Choroid plexus epithelial cell (primary cell): Measurements from ENCODE around the gene HSPA1B.
"Not testable (repeated sequence)": the region's sequence is repeated elsewhere in the genome, so short reads cannot be mapped to it uniquely, and the experiment has no call there.

ENCODE experiments used
- DNase-seq: peaks from one replicate; pipeline ENCODE4 v3.0.0-alpha.2; 2010; ENCODE audit warnings: low read depth
- H3K4me3 ChIP-seq: 2 replicates; pipeline ENCODE4 v1.5.1; 2011; ENCODE audit warnings: low read depth, mild to moderate bottlenecking, control low read depth, low read length, moderate library complexity
- CTCF ChIP-seq: conservative IDR thresholded peaks from 2 replicates; pipeline ENCODE4 v1.5.1; 2011; ENCODE audit warnings: low read depth, mild to moderate bottlenecking, control low read depth, inconsistent platforms, low read length, moderate library complexity

HSPA1B gene

GRCh38 chr6:31805939-31806469, 21.5 kb upstream of the HSPA1B start:
- no peak for TF ChIP-seq CTCF
- no peak for DNase-seq
- H3K4me3 ChIP-seq: peak overlapping the region; percentile 85

- H3K4me3 ChIP-seq: peak within 1 kb of the TSS; percentile 85
- peak; percentile 98 for DNase-seq
- peak; percentile 1 for TF ChIP-seq CTCF
Measured at GRCh38 chr6:31806470-31807272, 20.9 kb upstream of the HSPA1B start, which contains the start of gene LSM2. Gene LSM2, minus strand, starts transcription at chr6:31806966. Its CDS starts 209 bp downstream, at chr6:31806757.

- H3K4me3 ChIP-seq, DNase-seq: not testable (repeated sequence)
Measured at GRCh38 chr6:31808599-31808998, 18.9 kb upstream of the HSPA1B start.

- H3K4me3 ChIP-seq: no peak overlapping the region
- TF ChIP-seq CTCF: no peak
Measured at GRCh38 chr6:31811645-31812044, 15.9 kb upstream of the HSPA1B start.

GRCh38 chr6:31813465-31813849, 14.1 kb upstream of the HSPA1B start:
- no peak overlapping the region for H3K4me3 ChIP-seq
- TF ChIP-seq CTCF: no peak
- no peak for DNase-seq

More at GRCh38 chr6:31811645-31812044, 15.9 kb upstream of the HSPA1B start:
- no peak for DNase-seq

- TF ChIP-seq CTCF: no peak
- H3K4me3 ChIP-seq: peak overlapping the region; percentile 79
- DNase-seq: peak; percentile 97
Measured at GRCh38 chr6:31814677-31815024, 12.9 kb upstream of the HSPA1B start.

GRCh38 chr6:31815025-31815838, 12.3 kb upstream of the HSPA1B start, which contains the start of the genes HSPA1A and HSPA1L:
Gene HSPA1A, plus strand, starts transcription at chr6:31815543. Its CDS starts 214 bp downstream, at chr6:31815757.
Gene HSPA1L, minus strand, starts transcription at chr6:31815283. Its CDS starts 3,311 bp downstream, at chr6:31811972.
- peak within 1 kb of the TSS; percentile 79 for H3K4me3 ChIP-seq
- peak; percentile 96 for DNase-seq

GRCh38 chr6:31817133-31817928, 10.2 kb upstream of the HSPA1B start:
- peak overlapping the region; percentile 51 for H3K4me3 ChIP-seq
- DNase-seq: peak; percentile 43

More at GRCh38 chr6:31815025-31815838, 12.3 kb upstream of the HSPA1B start, which contains the start of the genes HSPA1A and HSPA1L:
- no peak for TF ChIP-seq CTCF

GRCh38 chr6:31817929-31818511, 9.5 kb upstream of the HSPA1B start:
- peak overlapping the region; percentile 42 for H3K4me3 ChIP-seq
- DNase-seq: not testable (repeated sequence)
